CD14-positive monocyte (primary cell): ENCODE measurements around the gene HSDL1. TPM values are rescaled to one million over a fixed set of nuclear protein-coding genes. Genes with fewer than 3 reads are reported as not detected.

ENCODE experiments used
- DNase-seq, 3 donors: peaks; one replicate each; pipeline ENCODE4 v3.0.0-alpha.2; 2011 to 2022
- H2AFZ ChIP-seq: 2 replicates; pipeline ENCODE4 v1.6.0; 2012; ENCODE audit warnings: mild to moderate bottlenecking, low read depth, low read length, inconsistent platforms; ENCODE audit not compliant: insufficient read depth, poor library complexity, severe bottlenecking
- H3K27ac ChIP-seq, 2 donors: 1 replicate in 1 of 2; 2 replicates in 1 of 2; pipeline ENCODE4 v1.5.1; 2012 to 2013; ENCODE audit warnings: low read length in 2 of 2, control low read depth in 1 of 2, inconsistent platforms in 1 of 2, low read depth in 1 of 2, mild to moderate bottlenecking in 1 of 2
- H3K27me3 ChIP-seq, 2 donors: one replicate each; pipeline versions ENCODE4 v1.6.0 to v1.6.1; 2011 to 2013; ENCODE audit warnings: low read length in 2 of 2; ENCODE audit not compliant: control insufficient read depth in 2 of 2, insufficient read depth in 2 of 2
- H3K36me3 ChIP-seq, 2 donors: replicated peaks in 1 of 2; 1 replicate in 1 of 2; 2 replicates in 1 of 2; pipeline versions ENCODE4 v1.5.1 to v1.6.1; 2012 to 2013; ENCODE audit warnings: low read length in 2 of 2, control low read depth in 1 of 2, inconsistent platforms in 1 of 2, mild to moderate bottlenecking in 1 of 2; ENCODE audit not compliant: insufficient read depth in 2 of 2, control insufficient read depth in 1 of 2
- H3K4me1 ChIP-seq, 2 donors: 1 replicate in 1 of 2; 2 replicates in 1 of 2; pipeline versions ENCODE4 v1.5.1 to v1.6.1; 2012 to 2013; ENCODE audit warnings: low read length in 2 of 2, control low read depth in 1 of 2, inconsistent platforms in 1 of 2, mild to moderate bottlenecking in 1 of 2, moderate library complexity in 1 of 2; ENCODE audit not compliant: insufficient read depth in 2 of 2, control insufficient read depth in 1 of 2
- H3K4me2 ChIP-seq: replicated peaks from 2 replicates; pipeline ENCODE3; 2012; ENCODE audit warnings: low read length, moderate library complexity, mild to moderate bottlenecking; ENCODE audit not compliant: poor library complexity, severe bottlenecking; ENCODE audit errors: extremely low read depth
- H3K4me3 ChIP-seq, 3 experiments: fragments of 200-600 bp in 1 of 3; sonication (generic) in 1 of 3; replicated peaks in 1 of 3; 1 replicate in 2 of 3; 2 replicates in 1 of 3; pipeline ENCODE4 v1.5.1; 2011 to 2013; ENCODE audit warnings: low read length in 3 of 3, mild to moderate bottlenecking in 3 of 3, control low read depth in 2 of 3, low read depth in 2 of 3, inconsistent platforms in 1 of 3, moderate library complexity in 1 of 3
- H3K79me2 ChIP-seq: 2 replicates; pipeline ENCODE4 v1.6.0; 2012; ENCODE audit warnings: mild to moderate bottlenecking, control low read depth, inconsistent platforms, low read length, moderate library complexity; ENCODE audit not compliant: insufficient read depth
- H3K9ac ChIP-seq: 2 replicates; pipeline ENCODE4 v1.6.0; 2017; ENCODE audit warnings: low read length, mild to moderate bottlenecking; ENCODE audit not compliant: insufficient read depth, poor library complexity, severe bottlenecking
- H3K9me3 ChIP-seq, 2 donors: replicated peaks in 1 of 2; 1 replicate in 1 of 2; 2 replicates in 1 of 2; pipeline versions ENCODE4 v1.5.1 to v1.6.1; 2012 to 2013; ENCODE audit warnings: low read length in 2 of 2, control low read depth in 1 of 2; ENCODE audit not compliant: control insufficient read depth in 1 of 2, insufficient read depth in 1 of 2
- H4K20me1 ChIP-seq: 2 replicates; pipeline ENCODE4 v1.6.0; 2012; ENCODE audit warnings: mild to moderate bottlenecking, low read length, control low read depth, moderate library complexity; ENCODE audit not compliant: insufficient read depth
- H3K27ac Mint-ChIP-seq, 7 donors: one replicate each; pipeline ENCODE4 v1.8.0; 2020; ENCODE audit warnings: mild to moderate bottlenecking in 7 of 7, mixed read lengths in 7 of 7, moderate library complexity in 6 of 7, inconsistent platforms in 2 of 7
- H3K27me3 Mint-ChIP-seq, 3 donors: one replicate each; pipeline ENCODE4 v1.8.0; 2021 to 2022; ENCODE audit warnings: low read depth in 3 of 3, mild to moderate bottlenecking in 3 of 3, mixed read lengths in 3 of 3, moderate library complexity in 3 of 3, inconsistent platforms in 1 of 3
- H3K36me3 Mint-ChIP-seq, 2 donors: one replicate each; pipeline ENCODE4 v1.8.0; 2020; ENCODE audit warnings: mixed read lengths in 2 of 2, inconsistent platforms in 1 of 2, mild to moderate bottlenecking in 1 of 2
- H3K4me1 Mint-ChIP-seq: one replicate; pipeline ENCODE4 v1.8.0; 2020; ENCODE audit warnings: mild to moderate bottlenecking, mixed read lengths
- H3K4me3 Mint-ChIP-seq, 2 donors: one replicate each; pipeline ENCODE4 v1.8.0; 2020; ENCODE audit warnings: mild to moderate bottlenecking in 2 of 2, mixed read lengths in 2 of 2, moderate library complexity in 1 of 2
- H3K9me3 Mint-ChIP-seq, 7 donors: one replicate each; pipeline ENCODE4 v1.8.0; 2020 to 2022; ENCODE audit warnings: mixed read lengths in 7 of 7, mild to moderate bottlenecking in 6 of 7, moderate library complexity in 6 of 7, inconsistent platforms in 2 of 7
- WGBS: methylation state at CpG from one replicate; pipeline ENCODE4 v1.1.5; 2013; ENCODE audit warnings: missing lambda C conversion rate; ENCODE audit not compliant: insufficient coverage; 5-methylcytosine and 5-hydroxymethylcytosine counted together
- intact Hi-C, 2 donors: fragments of 100-400 bp; cut with micrococcal nuclease; formaldehyde crosslinking; loops; one replicate each; pipeline versions ENCODE4 v1.15.0 to v1.15.1; 2023
- polyA plus RNA-seq, 3 donors: library from polyadenylated mRNA; depleted of rRNA in 1 of 3; unstranded in 2 of 3; stranded (reverse) in 1 of 3; fragments of 300-500 nt in 2 of 3; fragments of >200 nt in 1 of 3; fragmentation: Illumina TruSeq in 2 of 3; gene quantifications; 1 replicate in 2 of 3; 2 replicates in 1 of 3; pipeline ENCODE4 v1.2.3, GENCODE V29; 2012 to 2021
- TF ChIP-seq, protein P1 (sequence below): fragments of 200-600 bp; IDR thresholded peaks from one replicate; pipeline ENCODE4 v1.8.0; 2022; ENCODE audit warnings: antibody characterized with exemption, mild to moderate bottlenecking

HSDL1 gene
- polyA plus RNA-seq, 3 donors = 7.3 to 13.3 (median 8.0) TPM

DNA sequence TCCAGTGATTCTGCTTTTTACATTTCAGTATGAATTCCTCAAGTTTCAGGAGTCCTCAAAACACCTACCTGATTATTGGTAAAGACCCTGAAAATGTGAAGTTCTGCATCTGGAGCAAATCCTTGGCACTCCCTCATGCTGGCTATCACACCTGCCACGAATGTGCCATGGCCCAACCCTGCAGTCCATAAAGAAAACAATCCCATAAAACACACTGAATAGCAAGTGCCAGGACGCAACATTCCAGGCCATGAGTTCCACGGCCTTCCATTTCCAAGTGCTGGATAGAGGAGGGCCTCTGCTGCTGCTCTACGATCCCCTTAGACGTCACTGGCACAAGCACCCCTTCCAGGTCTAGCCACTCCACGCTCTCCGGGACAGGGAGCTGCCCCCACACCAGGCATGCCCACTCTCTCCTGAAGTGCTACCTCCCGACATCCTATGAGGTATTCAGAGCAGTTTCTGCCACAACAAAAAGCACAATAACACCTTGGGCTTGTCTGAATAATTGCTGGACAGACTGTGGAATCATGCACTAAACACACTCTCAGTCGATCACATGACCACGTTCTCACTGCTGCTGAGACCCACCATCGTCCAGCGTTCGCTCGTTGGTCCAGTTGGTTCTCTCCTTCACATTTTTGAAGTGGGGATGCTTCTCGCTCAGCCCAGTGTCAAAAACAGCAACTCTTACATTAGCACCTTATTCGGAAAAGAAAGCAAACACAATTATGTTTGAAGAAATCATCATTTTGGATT is 51.7 kb downstream of the HSDL1 start:
- peaks cover 23% of the 10 kb centered on the region for H4K20me1 ChIP-seq
- DNase-seq = no peak

DNA sequence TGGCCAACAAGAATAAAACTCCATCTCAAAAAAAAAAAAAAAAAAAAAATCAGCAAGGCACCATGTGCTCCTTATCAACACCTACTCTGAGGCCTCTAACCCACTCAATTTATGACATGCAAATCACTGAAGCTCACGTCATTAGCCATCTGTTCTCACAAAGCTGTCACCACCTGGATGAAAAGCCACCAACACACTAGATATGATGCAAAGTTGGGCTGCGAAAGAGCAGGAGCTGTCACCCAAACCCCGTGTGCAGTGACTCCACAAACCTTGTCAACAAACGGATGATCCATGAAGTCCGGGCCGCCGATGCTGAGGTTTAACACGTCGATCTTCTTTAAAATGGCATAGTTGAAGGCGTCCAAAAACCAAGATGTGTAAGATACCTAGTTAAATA is 53.5 kb downstream of the HSDL1 start:
- TF ChIP-seq, protein P1, sequence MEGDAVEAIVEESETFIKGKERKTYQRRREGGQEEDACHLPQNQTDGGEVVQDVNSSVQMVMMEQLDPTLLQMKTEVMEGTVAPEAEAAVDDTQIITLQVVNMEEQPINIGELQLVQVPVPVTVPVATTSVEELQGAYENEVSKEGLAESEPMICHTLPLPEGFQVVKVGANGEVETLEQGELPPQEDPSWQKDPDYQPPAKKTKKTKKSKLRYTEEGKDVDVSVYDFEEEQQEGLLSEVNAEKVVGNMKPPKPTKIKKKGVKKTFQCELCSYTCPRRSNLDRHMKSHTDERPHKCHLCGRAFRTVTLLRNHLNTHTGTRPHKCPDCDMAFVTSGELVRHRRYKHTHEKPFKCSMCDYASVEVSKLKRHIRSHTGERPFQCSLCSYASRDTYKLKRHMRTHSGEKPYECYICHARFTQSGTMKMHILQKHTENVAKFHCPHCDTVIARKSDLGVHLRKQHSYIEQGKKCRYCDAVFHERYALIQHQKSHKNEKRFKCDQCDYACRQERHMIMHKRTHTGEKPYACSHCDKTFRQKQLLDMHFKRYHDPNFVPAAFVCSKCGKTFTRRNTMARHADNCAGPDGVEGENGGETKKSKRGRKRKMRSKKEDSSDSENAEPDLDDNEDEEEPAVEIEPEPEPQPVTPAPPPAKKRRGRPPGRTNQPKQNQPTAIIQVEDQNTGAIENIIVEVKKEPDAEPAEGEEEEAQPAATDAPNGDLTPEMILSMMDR = no peak
- Histone ChIP-seq H3K4me3 (no peak overlapping the region), H3K27me3 (no peaks in the 10 kb centered on the region), H3K9ac (no peak overlapping the region), H4K20me1 (peaks cover 16% of the 10 kb centered on the region), H3K4me1 (peaks cover 23 to 28% of the 10 kb centered on the region in 2 donors), H3K27ac (no peak overlapping the region), H3K9me3 (no peaks in the 10 kb centered on the region), H3K36me3 (peaks cover 88 to 100% of the 10 kb centered on the region in 2 donors), H3K4me2 (no peak overlapping the region), H3K79me2 (peaks cover 22% of the 10 kb centered on the region), H2AFZ (no peak overlapping the region)
- H3K4me3 Mint-ChIP-seq = no peak overlapping the region
- H3K36me3 Mint-ChIP-seq = peaks cover 92 to 96% of the 10 kb centered on the region in 2 donors
- H3K27ac Mint-ChIP-seq = no peak overlapping the region
- H3K9me3 Mint-ChIP-seq = no peaks in the 10 kb centered on the region
- WGBS = 86% methylated on average over 1 of the region's 10 CpGs
- H3K4me1 Mint-ChIP-seq = peaks cover 30% of the 10 kb centered on the region
- no peak for DNase-seq
- peaks cover 0 to 5% (median 0%) of the 10 kb centered on the region in 3 donors for H3K27me3 Mint-ChIP-seq
- intact Hi-C loops = no loop called here

More for the DNA sequence above, 51.7 kb downstream of the HSDL1 start:
- H3K4me3 Mint-ChIP-seq = no peak overlapping the region
- H3K27ac Mint-ChIP-seq = peak overlapping the region in 2 of 7 donors; percentile 27 to 60
- TF ChIP-seq, protein P1 = no peak
- peaks cover 13% of the 10 kb centered on the region for H3K4me1 Mint-ChIP-seq
- intact Hi-C loops = no loop called here
- Histone ChIP-seq H3K9me3 (no peaks in the 10 kb centered on the region), H3K4me1 (peaks cover 6 to 10% of the 10 kb centered on the region in 2 donors), H3K9ac (no peak overlapping the region), H2AFZ (no peak overlapping the region), H3K27ac (no peak overlapping the region), H3K4me2 (no peak overlapping the region), H3K4me3 (no peak overlapping the region), H3K79me2 (peaks cover 20% of the 10 kb centered on the region), H3K36me3 (peaks cover 94 to 100% of the 10 kb centered on the region in 2 donors), H3K27me3 (no peaks in the 10 kb centered on the region)
- peaks cover 0 to 5% (median 0%) of the 10 kb centered on the region in 3 donors for H3K27me3 Mint-ChIP-seq
- no peaks in the 10 kb centered on the region for H3K9me3 Mint-ChIP-seq
- H3K36me3 Mint-ChIP-seq = peaks cover 95 to 96% of the 10 kb centered on the region in 2 donors
- 99% methylated on average over 8 of the region's 16 CpGs for WGBS
